ENCODE data around the gene PDGFB. TPM values are rescaled to one million over a fixed set of nuclear protein-coding genes. Genes with fewer than 3 reads are reported as not detected.

Gene PDGFB
- total and polyA plus RNA-seq, 10 donors = 1.7 to 20.5 (median 8.5) TPM

DNA sequence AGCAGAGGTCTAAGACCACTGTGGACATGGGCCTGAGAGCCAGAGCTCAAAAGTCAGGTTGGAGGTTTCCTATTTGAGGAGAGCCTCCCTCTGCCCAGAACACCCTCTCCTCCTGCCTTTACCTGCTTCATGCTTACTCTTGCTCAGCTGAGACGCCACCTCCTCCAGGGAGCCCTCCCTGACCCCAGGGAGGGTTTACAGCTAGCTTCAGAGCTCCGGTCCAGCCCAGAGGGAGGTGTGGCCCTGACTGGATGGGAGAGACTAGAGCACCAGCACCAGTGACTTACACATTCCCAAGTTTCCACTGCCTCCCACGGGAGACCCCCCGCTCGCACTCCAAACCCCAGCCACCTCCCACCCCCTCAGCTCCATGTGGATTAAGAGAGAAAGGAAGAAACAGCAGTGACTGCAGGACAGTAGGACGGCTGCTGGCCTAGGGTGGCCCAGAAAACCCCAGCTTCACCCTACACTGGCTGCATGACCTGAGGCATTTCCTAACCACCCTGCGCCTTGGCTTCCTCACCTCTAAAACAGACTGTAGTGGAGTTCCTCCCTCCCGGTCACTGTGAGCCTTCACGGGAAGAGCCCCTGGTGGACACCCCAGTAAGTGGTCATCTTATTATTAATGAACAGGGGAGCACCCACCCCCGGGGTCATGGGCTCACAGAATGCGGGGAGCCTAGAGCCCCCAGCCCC, 24.5 kb upstream of the PDGFB start:
- Histone ChIP-seq H3K27ac (no peak overlapping the region), H3K4me3 (no peak overlapping the region), H3K9me3 (peaks cover 0 to 6% (median 0%) of the 10 kb centered on the region in 8 donors), H3K4me1 (peaks cover 0 to 11% (median 1%) of the 10 kb centered on the region in 6 donors), H3K27me3 (replicated peaks in 1 of 7) (peaks cover 0 to 8% (median 0%) of the 10 kb centered on the region in 7 donors), H3K36me3 (no peaks in the 10 kb centered on the region)
- DNase-seq = no peak
- TF ChIP-seq POLR2AphosphoS5 (IDR thresholded peaks at IDR 0.05) = no peak
- no peak for TF ChIP-seq POLR2A (IDR thresholded peaks at IDR 0.05)
- no peak for TF ChIP-seq CTCF (IDR thresholded peaks at IDR 0.05 in 8 of 11, conservative IDR thresholded peaks at IDR 0.05 in 3 of 11)
- 65 to 79% (median 69%) methylated on average over 10 to 11 of the region's 11 CpGs for WGBS, 5 donors
- intact Hi-C loops (cut with DNase I; ENCODE audit: low total_unique reads) = no loop called here

DNA sequence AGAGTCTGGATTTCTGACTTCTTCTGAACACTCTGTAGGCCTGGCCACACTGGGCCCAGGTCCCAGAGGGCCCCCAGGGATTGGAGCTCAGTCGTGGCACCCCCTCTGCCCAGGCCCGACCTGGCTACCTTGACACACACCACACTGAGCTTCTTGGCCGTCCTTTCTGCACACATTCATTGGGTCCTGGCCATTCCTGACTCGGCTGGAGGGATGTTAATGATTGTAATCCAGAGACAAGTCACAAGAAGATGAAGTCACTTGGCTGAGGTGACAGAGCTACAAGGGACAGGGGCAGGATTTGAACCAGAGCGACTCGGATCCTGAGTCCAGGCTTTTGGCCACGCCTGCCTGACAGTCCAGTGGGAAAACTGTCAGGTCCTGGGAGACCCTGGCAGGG, 23.9 kb upstream of the PDGFB start:
- intact Hi-C loops (cut with DNase I; ENCODE audit: low total_unique reads) = no loop called here
- 80 to 88% (median 82%) methylated on average over 7 of the region's 7 CpGs for WGBS, 5 donors

DNA sequence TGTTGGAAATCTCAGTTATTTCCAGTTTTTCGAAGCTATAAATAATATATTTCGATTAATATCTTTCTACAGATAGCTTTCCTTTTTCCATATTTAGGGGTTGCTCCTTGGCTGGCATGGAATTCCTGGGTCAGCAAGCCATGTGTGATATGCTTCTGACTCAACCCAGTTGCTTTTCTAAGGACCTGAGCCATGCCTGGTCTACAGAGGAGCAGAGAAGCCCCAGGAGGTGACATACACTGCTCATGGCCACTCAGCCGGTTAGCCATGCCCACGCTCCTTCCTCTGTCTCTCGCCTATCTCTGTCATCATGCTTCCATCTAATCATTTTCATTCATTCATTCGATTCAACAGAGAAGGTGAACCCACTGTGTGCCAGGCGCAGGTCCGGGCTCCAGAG, 23.2 kb upstream of the PDGFB start:
- intact Hi-C loops (cut with DNase I; ENCODE audit: low total_unique reads) = no loop called here
- Histone ChIP-seq H3K36me3 (no peaks in the 10 kb centered on the region), H3K27me3 (replicated peaks in 1 of 7) (peaks cover 0 to 9% (median 0%) of the 10 kb centered on the region in 7 donors), H3K4me3 (no peak overlapping the region), H3K27ac (no peak overlapping the region), H3K4me1 (peaks cover 0 to 11% (median 1%) of the 10 kb centered on the region in 6 donors), H3K9me3 (peaks cover 0 to 6% (median 0%) of the 10 kb centered on the region in 8 donors)
- TF ChIP-seq POLR2A (IDR thresholded peaks at IDR 0.05) (no peak), POLR2AphosphoS5 (IDR thresholded peaks at IDR 0.05) (no peak), CTCF (IDR thresholded peaks at IDR 0.05 in 8 of 11, conservative IDR thresholded peaks at IDR 0.05 in 3 of 11) (no peak)
- DNase-seq = no peak
- 83 to 90% (median 87%) methylated on average over 8 of the region's 8 CpGs for WGBS, 5 donors

More for the DNA sequence above, 23.9 kb upstream of the PDGFB start:
- H3K4me1 ChIP-seq = peaks cover 0 to 11% (median 1%) of the 10 kb centered on the region in 6 donors
- H3K27ac ChIP-seq = no peak overlapping the region
- no peak overlapping the region for H3K4me3 ChIP-seq
- H3K9me3 ChIP-seq = peaks cover 0 to 6% (median 0%) of the 10 kb centered on the region in 8 donors
- no peaks in the 10 kb centered on the region for H3K36me3 ChIP-seq
- no peak for DNase-seq
- no peak for TF ChIP-seq POLR2AphosphoS5 (IDR thresholded peaks at IDR 0.05)
- no peak for TF ChIP-seq POLR2A (IDR thresholded peaks at IDR 0.05)
- TF ChIP-seq CTCF (IDR thresholded peaks at IDR 0.05 in 8 of 11, conservative IDR thresholded peaks at IDR 0.05 in 3 of 11) = no peak
- peaks cover 0 to 9% (median 0%) of the 10 kb centered on the region in 7 donors for H3K27me3 ChIP-seq (replicated peaks in 1 of 7)

GRCh38 chr22:39266398-39267030, 21.7 kb upstream of the PDGFB start:
- no peak for TF ChIP-seq POLR2A (IDR thresholded peaks at IDR 0.05)
- no peak for TF ChIP-seq POLR2AphosphoS5 (IDR thresholded peaks at IDR 0.05)
- no peak for TF ChIP-seq CTCF (IDR thresholded peaks at IDR 0.05 in 8 of 11, conservative IDR thresholded peaks at IDR 0.05 in 3 of 11)
- DNase-seq = no peak
- Histone ChIP-seq H3K4me3 (no peak overlapping the region), H3K27ac (peak overlapping the region in 4 of 8 donors; percentile 19 to 60 (median 36)), H3K9me3 (peaks cover 0 to 18% (median 7%) of the 10 kb centered on the region in 8 donors), H3K27me3 (replicated peaks in 1 of 7) (peaks cover 0 to 9% (median 0%) of the 10 kb centered on the region in 7 donors), H3K36me3 (no peaks in the 10 kb centered on the region), H3K4me1 (peaks cover 0 to 11% (median 1%) of the 10 kb centered on the region in 6 donors)
- WGBS, 5 donors = 44 to 62% (median 51%) methylated on average over 12 of the region's 12 CpGs
- intact Hi-C loops (cut with DNase I; ENCODE audit: low total_unique reads) = no loop called here
